Fibroblast of the aortic adventitia (primary cell): ENCODE measurements around the gene STRN3. TPM values are rescaled to one million over a fixed set of nuclear protein-coding genes. Genes with fewer than 3 reads are reported as not detected.

Source experiments
- DNase-seq: peaks from one replicate; pipeline ENCODE4 v3.0.0-alpha.2; 2010; ENCODE audit warnings: low read depth
- H3K4me3 ChIP-seq: 2 replicates; pipeline ENCODE4 v1.5.1; 2011; ENCODE audit warnings: low read depth, mild to moderate bottlenecking, control low read depth, low read length, moderate library complexity
- CTCF ChIP-seq: IDR thresholded peaks from 2 replicates; pipeline ENCODE4 v1.5.1; 2011; ENCODE audit warnings: mild to moderate bottlenecking, low read length, control low read depth, inconsistent platforms; ENCODE audit not compliant: insufficient read depth
- total RNA-seq: library from RNA; depleted of rRNA; stranded (reverse); fragments of >200 nt; gene quantifications from 2 replicates; pipeline ENCODE4 v1.2.3, GENCODE V29; 2012; ENCODE audit warnings: low replicate concordance

The STRN3 gene
- total RNA-seq, 1 donor = 51.1 TPM

GRCh38 chr14:30876692-30877091 is 149.5 kb downstream of the STRN3 start:
- TF ChIP-seq CTCF = no peak
- DNase-seq = no peak

GRCh38 chr14:30875788-30876053 is 150.5 kb downstream of the STRN3 start:
- TF ChIP-seq CTCF = no peak
- DNase-seq = no peak
- H3K4me3 ChIP-seq = no peak overlapping the region

More at GRCh38 chr14:30876692-30877091, 149.5 kb downstream of the STRN3 start:
- no peak overlapping the region for H3K4me3 ChIP-seq

- no peak for DNase-seq
- no peak overlapping the region for H3K4me3 ChIP-seq
- no peak for TF ChIP-seq CTCF
Measured at GRCh38 chr14:30874999-30875787, 151.0 kb downstream of the STRN3 start.

GRCh38 chr14:30874120-30874998 is 151.8 kb downstream of the STRN3 start, which contains the start of gene COCH:
Gene COCH, plus strand, starts transcription at chr14:30874559. Its CDS starts 380 bp downstream, at chr14:30874939.
- no peak for DNase-seq
- H3K4me3 ChIP-seq = peak within 1 kb of the TSS; percentile 46
- peak; percentile 6 for TF ChIP-seq CTCF

- H3K4me3 ChIP-seq = no peak overlapping the region
- TF ChIP-seq CTCF = no peak
- no peak for DNase-seq
Measured at GRCh38 chr14:30873308-30874119, 152.7 kb downstream of the STRN3 start.

GRCh38 chr14:30872602-30873001 is 153.6 kb downstream of the STRN3 start:
- no peak for DNase-seq
- TF ChIP-seq CTCF = no peak
- no peak overlapping the region for H3K4me3 ChIP-seq
